AG04450 (cell line): ENCODE data around the gene KLC3. TPM values are rescaled to one million over a fixed set of nuclear protein-coding genes. Genes with fewer than 3 reads are reported as not detected.
A peak's percentile ranks its signal among the peaks of the same experiment; 100 is the strongest.

Experiments
- CTCF ChIA-PET: fragments of 300-600, 350-600 bp; formaldehyde crosslinking; extraction: SDS; loops from one replicate; lab custom pipeline; 2022; ENCODE audit warnings: antibody characterized with exemption, inconsistent platforms; lab: Charles Lee
- POLR2A ChIA-PET: fragments of 350-600 bp; formaldehyde crosslinking; extraction: SDS; loops from one replicate; lab custom pipeline; 2021; ENCODE audit warnings: antibody characterized with exemption, inconsistent platforms; lab: Yijun Ruan, JAX
- DNase-seq: peaks from one replicate; pipeline ENCODE4 v3.0.0-alpha.2; 2011; ENCODE audit warnings: low read depth, low spot score
- H3K27ac ChIP-seq: one replicate; pipeline ENCODE4 v1.5.1; 2012; ENCODE audit warnings: low read depth, low read length, control low read depth
- H3K27me3 ChIP-seq: one replicate; pipeline ENCODE4 v1.6.0; 2012; ENCODE audit warnings: low read length; ENCODE audit not compliant: control insufficient read depth, insufficient read depth
- H3K4me3 ChIP-seq: 2 replicates; pipeline ENCODE4 v1.5.1; 2011; ENCODE audit warnings: mild to moderate bottlenecking, low read depth, low read length, control low read depth
- H3K9me3 ChIP-seq: 2 replicates; pipeline ENCODE4 v1.5.1; 2012; ENCODE audit warnings: low read length; ENCODE audit not compliant: control insufficient read depth, insufficient read depth
- CTCF ChIP-seq: IDR thresholded peaks from 2 replicates; pipeline ENCODE4 v1.5.1; 2011; ENCODE audit warnings: low read depth, low read length, control low read depth, inconsistent platforms
- polyA plus RNA-seq: library from polyadenylated mRNA; depleted of rRNA; stranded (reverse); fragments of >200 nt; gene quantifications from 2 replicates; pipeline ENCODE4 v1.2.3, GENCODE V29; 2011

Gene KLC3
- polyA plus RNA-seq, 1 experiment, result not detected

DNA sequence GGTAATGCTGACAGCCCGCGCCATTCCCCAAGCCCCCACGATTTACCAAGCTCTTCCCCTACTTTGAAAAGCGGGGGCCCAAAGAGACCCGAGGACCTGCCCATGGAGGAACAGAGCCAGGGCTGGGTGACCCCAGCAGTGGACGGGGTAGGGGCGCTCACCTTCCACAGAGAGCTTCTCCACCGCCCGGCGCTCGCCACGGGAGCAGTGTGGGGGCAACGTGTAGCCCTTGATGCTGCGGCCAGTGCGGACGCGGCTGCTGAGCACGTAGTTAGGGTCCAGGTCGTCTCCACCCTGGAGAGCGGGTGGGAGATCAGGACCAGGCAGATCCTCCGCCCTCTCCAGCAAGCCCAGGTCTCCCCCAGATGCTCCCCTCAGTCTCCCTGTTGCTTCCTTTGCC is 25.2 kb upstream of the KLC3 start:
- POLR2A ChIA-PET, result interaction anchor here (0.6 kb wide), 1 partner anchor 190 kb away, joined by 3 read pairs; no protein-coding TSS in a partner anchor
- TF ChIP-seq CTCF, result no peak
- Histone ChIP-seq H3K4me3 (no peak overlapping the region), H3K27me3 (peaks cover 18% of the 10 kb centered on the region), H3K9me3 (no peaks in the 10 kb centered on the region; the same call in 1 of the 2 replicates), H3K27ac (no peak overlapping the region)
- no peak for DNase-seq
- CTCF ChIA-PET, result no interaction called here

- POLR2A ChIA-PET, result interaction anchor here (0.6 kb wide), 2 partner anchors 62 to 108 kb away, joined by 3 to 4 read pairs; no protein-coding TSS in a partner anchor
- CTCF ChIA-PET, result interaction anchor here (0.9 kb wide), 1 partner anchor 121 kb away, joined by 3 read pairs; no protein-coding TSS in a partner anchor
- no peak for TF ChIP-seq CTCF
Measured at GRCh38 chr19:45320997-45321775, 19.4 kb upstream of the KLC3 start.

GRCh38 chr19:45321848-45322247 is 18.7 kb upstream of the KLC3 start:
- H3K9me3 ChIP-seq, result no peaks in the 10 kb centered on the region
- CTCF ChIA-PET, result interaction anchor here (0.9 kb wide), 1 partner anchor 121 kb away, joined by 3 read pairs; no protein-coding TSS in a partner anchor
- no peak for DNase-seq
- POLR2A ChIA-PET, result interaction anchor here (0.6 kb wide), 1 partner anchor 63 kb away, joined by 3 read pairs; no protein-coding TSS in a partner anchor
- H3K27me3 ChIP-seq, result peaks cover 24% of the 10 kb centered on the region
- H3K4me3 ChIP-seq, result no peak overlapping the region
- TF ChIP-seq CTCF, result no peak
- H3K27ac ChIP-seq, result no peak overlapping the region

More at GRCh38 chr19:45320997-45321775, 19.4 kb upstream of the KLC3 start:
- no peak overlapping the region for H3K27ac ChIP-seq
- DNase-seq, result no peak
- peaks cover 29% of the 10 kb centered on the region for H3K27me3 ChIP-seq
- no peaks in the 10 kb centered on the region for H3K9me3 ChIP-seq
- H3K4me3 ChIP-seq, result no peak overlapping the region

- no peak overlapping the region for H3K4me3 ChIP-seq
- no peak for DNase-seq
- ChIA-PET POLR2A (interaction anchor here (0.6 to 0.7 kb wide), 2 partner anchors 10 to 47 kb away, joined by 3 read pairs; no protein-coding TSS in a partner anchor), CTCF (no interaction called here)
- no peak overlapping the region for H3K27ac ChIP-seq
- no peak for TF ChIP-seq CTCF
- no peaks in the 10 kb centered on the region for H3K9me3 ChIP-seq
- H3K27me3 ChIP-seq, result peaks cover 24% of the 10 kb centered on the region
Measured at GRCh38 chr19:45322311-45322710, 18.2 kb upstream of the KLC3 start.

- Histone ChIP-seq H3K4me3 (peak within 1 kb of the TSS; percentile 41), H3K9me3 (no peaks in the 10 kb centered on the region), H3K27ac (no peak within 1 kb of the TSS), H3K27me3 (peaks cover 24% of the 10 kb centered on the region)
- POLR2A ChIA-PET, result interaction anchor here (0.6 to 0.7 kb wide), 2 partner anchors 10 to 47 kb away, joined by 3 read pairs; no protein-coding TSS in a partner anchor
- TF ChIP-seq CTCF, result no peak
- no peak for DNase-seq
- CTCF ChIA-PET, result no interaction called here
Measured at GRCh38 chr19:45322744-45323281, 17.7 kb upstream of the KLC3 start, which contains the start of gene CKM. Gene CKM (minus strand): TSS chr19:45322875. CDS start chr19:45319713, 3,162 bp downstream.
